ENCODE measurements around the gene GLYR1.

The GLYR1 gene

DNA sequence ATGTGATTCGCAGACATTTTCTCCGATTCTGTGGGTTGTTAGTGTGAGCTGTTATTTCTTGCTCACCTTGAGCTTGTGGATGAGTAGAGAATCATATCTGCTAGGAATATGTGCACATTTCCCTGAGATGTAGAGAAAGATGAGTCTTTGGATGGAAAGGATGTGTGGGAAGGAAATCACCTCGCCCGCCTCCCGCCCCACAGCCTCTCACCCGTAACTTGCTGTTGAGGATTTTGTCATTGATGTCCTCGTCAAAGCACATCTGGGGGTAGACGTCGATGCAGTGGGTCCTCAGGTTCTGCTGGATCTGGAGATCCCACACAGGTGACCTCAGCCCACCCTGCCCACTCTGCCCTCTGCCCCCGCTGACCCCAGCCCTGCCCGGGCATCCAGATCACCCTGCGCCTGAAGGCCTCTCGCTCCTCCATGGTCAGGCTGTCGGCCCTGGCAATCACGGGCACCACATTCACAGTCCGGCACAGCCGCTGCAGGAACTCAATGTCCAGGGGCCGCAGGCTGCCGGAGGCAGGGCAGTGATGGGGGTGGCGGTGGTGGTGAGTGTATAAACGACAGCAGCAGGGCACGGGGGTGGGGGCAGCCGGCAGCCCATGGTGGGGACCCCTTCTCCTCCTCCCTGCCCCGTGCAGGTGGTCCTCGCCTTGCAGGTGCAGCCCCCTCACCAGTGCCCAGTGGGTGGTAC is 63.7 kb downstream of the GLYR1 start:
- ChIA-PET POLR2A (no interaction called here), CTCF (interaction anchor here (0.9 kb wide), 1 partner anchor 165 kb away, joined by 3 read pairs; no protein-coding TSS in a partner anchor)
- TF ChIP-seq CTBP1 (IDR thresholded peaks at IDR 0.05; ENCODE audit: borderline replicate concordance): no peak
- no peak for DNase-seq (ENCODE audit: extremely low spot score)

DNA sequence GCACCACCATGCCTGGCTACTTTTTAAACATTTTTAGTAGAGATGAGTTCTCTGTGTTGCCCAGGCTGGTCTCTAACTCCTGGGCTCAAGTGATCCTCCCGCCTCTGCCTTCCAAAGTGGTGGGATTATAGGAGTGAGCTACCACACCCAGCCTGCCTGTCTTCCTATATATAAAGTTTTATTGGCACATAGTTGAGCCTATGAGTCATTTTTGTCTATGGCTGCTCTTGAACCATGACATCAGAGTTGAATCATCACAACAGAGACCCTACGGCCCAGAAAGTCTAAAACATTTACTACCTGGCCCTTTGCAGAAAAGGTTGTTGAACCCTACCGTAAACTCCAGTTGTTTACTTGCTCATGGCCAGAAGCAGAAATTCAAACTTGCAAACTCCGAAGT is 66.9 kb downstream of the GLYR1 start:
- no peak for TF ChIP-seq SUZ12 (IDR thresholded peaks at IDR 0.05)
- TF ChIP-seq, protein P1, sequence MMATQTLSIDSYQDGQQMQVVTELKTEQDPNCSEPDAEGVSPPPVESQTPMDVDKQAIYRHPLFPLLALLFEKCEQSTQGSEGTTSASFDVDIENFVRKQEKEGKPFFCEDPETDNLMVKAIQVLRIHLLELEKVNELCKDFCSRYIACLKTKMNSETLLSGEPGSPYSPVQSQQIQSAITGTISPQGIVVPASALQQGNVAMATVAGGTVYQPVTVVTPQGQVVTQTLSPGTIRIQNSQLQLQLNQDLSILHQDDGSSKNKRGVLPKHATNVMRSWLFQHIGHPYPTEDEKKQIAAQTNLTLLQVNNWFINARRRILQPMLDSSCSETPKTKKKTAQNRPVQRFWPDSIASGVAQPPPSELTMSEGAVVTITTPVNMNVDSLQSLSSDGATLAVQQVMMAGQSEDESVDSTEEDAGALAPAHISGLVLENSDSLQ (IDR thresholded peaks at IDR 0.05): peak; percentile 15; the same call in 1 of the 2 replicates
- ChIA-PET CTCF (interaction anchor here (0.7 kb wide), 1 partner anchor 143 kb away, joined by 3 read pairs; no protein-coding TSS in a partner anchor), POLR2A (interaction anchor here (1.4 to 2.5 kb wide), 2 partner anchors 12 to 22 kb away, joined by 3 to 12 read pairs; partner anchors contain the start of gene ROGDI)
- no peak for DNase-seq (ENCODE audit: extremely low spot score)

DNA sequence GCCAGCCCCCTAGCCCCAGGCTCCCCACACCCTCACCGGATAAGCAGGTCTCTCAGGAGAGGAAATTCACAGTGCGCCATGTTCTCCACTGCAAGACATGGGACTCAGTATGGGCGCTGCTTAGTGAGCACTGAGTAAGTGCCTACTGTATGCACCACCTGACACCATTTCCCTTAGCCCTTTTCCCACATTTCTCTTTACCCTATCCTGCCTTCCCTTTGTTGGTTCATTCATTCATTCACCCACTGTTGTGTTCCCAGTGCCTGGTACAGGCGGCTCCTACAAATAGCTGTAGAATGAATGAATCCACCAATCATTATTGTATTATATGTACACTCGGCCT is 69.1 kb downstream of the GLYR1 start:
- TF ChIP-seq ELF4 (IDR thresholded peaks at IDR 0.05) (no peak), BHLHE40 (IDR thresholded peaks at IDR 0.05; ENCODE audit: borderline replicate concordance) (no peak), L3MBTL2 (conservative IDR thresholded peaks at IDR 0.05) (no peak), CTBP1 (IDR thresholded peaks at IDR 0.05; ENCODE audit: borderline replicate concordance) (no peak), NFRKB (IDR thresholded peaks at IDR 0.05) (no peak), LEF1 (IDR thresholded peaks at IDR 0.05; ENCODE audit: borderline replicate concordance) (no peak), FOXA1 (IDR thresholded peaks at IDR 0.05) (no peak), SUZ12 (IDR thresholded peaks at IDR 0.05) (no peak), FOXM1 (IDR thresholded peaks at IDR 0.05; ENCODE audit: borderline replicate concordance) (no peak), ARNT (IDR thresholded peaks at IDR 0.05) (no peak), SP1 (IDR thresholded peaks at IDR 0.05) (no peak), HDGF (IDR thresholded peaks at IDR 0.05; ENCODE audit: borderline replicate concordance) (no peak), FOXK2 (IDR thresholded peaks at IDR 0.05) (no peak), TARDBP (IDR thresholded peaks at IDR 0.05) (no peak), ZNF384 (IDR thresholded peaks at IDR 0.05) (no peak)
- TF ChIP-seq, protein P1 (IDR thresholded peaks at IDR 0.05): no peak
- CTCF ChIA-PET: no interaction called here
- POLR2A ChIA-PET: no interaction called here
- DNase-seq (ENCODE audit: extremely low spot score): no peak

DNA sequence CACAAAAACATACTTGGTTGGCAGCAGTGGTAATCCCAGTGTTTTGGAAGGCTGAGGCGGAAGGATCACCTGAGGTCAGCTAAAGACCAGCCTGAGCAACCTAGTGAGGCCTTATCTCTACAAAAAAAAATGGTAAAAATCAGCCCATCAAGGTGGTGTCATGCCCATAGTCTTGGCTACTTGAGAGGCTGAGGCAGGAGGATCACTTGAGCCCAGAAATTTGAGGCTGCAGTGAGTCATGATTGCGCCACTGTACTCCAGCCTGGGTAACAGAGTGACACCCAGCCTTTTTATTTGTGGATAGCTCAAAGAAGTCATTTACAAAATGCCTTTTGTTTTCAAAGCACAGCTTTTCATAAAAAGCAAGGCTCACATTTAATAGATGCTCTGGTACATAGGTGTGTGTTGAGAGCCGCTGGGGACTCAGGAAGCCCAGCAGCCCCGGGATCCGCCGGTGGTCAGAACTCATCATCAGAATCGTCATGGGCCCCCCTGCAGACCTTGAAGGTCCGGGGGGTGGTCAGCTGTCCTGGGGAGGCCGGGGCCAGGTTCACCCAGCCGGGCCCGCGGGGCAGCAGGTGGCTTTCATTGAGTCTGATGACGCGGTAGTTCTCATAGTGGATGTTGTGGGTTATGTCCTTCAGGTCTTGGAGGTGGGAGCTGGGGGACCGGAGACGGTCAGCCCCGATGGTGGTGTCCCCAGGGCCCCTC is 69.6 kb downstream of the GLYR1 start:
- ChIA-PET POLR2A (no interaction called here), CTCF (interaction anchor here (0.6 kb wide), 1 partner anchor 14 kb away, joined by 7 read pairs; no protein-coding TSS in a partner anchor)
- no peak for DNase-seq (ENCODE audit: extremely low spot score)
- TF ChIP-seq TARDBP (IDR thresholded peaks at IDR 0.05) (no peak), FOXM1 (IDR thresholded peaks at IDR 0.05; ENCODE audit: borderline replicate concordance) (no peak), L3MBTL2 (conservative IDR thresholded peaks at IDR 0.05) (no peak), SP1 (IDR thresholded peaks at IDR 0.05) (no peak)

DNA sequence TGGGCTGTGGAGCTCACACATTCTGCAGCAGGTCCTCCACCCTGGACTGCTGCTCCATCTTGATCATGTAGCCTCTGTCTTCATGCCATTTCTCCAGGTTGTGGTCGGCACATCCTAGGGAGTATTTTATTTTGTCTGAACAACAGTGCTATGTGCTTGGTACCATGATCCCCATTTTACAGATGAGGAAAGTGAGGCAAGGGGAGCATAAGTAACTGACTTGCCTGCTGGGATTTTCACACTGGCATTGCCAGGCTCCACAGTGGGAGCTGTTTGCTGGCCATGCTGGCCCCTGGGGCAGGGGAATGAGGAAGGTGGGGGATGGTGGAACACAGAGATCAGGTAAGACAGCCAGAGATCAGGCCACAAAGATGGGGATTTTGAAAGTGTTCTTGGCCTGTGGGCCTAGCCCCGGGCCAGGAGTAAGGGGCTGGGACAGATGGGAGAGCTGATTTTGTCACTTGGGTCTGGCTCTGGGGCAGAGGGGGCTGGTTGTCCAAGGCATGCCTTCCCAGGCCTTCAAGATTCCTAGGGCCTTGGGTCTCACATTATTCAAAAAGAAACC is 70.9 kb downstream of the GLYR1 start:
- ChIA-PET CTCF (no interaction called here), POLR2A (no interaction called here)
- DNase-seq (ENCODE audit: extremely low spot score): no peak
- no peak for TF ChIP-seq ARNT (IDR thresholded peaks at IDR 0.05)
- no peak for TF ChIP-seq FOXA1 (IDR thresholded peaks at IDR 0.05)
- TF ChIP-seq SUZ12 (IDR thresholded peaks at IDR 0.05): no peak
- TF ChIP-seq LEF1 (IDR thresholded peaks at IDR 0.05; ENCODE audit: borderline replicate concordance): no peak
- TF ChIP-seq BHLHE40 (IDR thresholded peaks at IDR 0.05; ENCODE audit: borderline replicate concordance): no peak
- no peak for TF ChIP-seq FOXK2 (IDR thresholded peaks at IDR 0.05)
- no peak for TF ChIP-seq TARDBP (IDR thresholded peaks at IDR 0.05)
- no peak for TF ChIP-seq ELF4 (IDR thresholded peaks at IDR 0.05)
- no peak for TF ChIP-seq CTBP1 (IDR thresholded peaks at IDR 0.05; ENCODE audit: borderline replicate concordance)
- TF ChIP-seq, protein P1 (IDR thresholded peaks at IDR 0.05): no peak
- TF ChIP-seq NFRKB (IDR thresholded peaks at IDR 0.05): no peak
- TF ChIP-seq HDGF (IDR thresholded peaks at IDR 0.05; ENCODE audit: borderline replicate concordance): no peak
- TF ChIP-seq ZNF384 (IDR thresholded peaks at IDR 0.05): no peak
- no peak for TF ChIP-seq L3MBTL2 (conservative IDR thresholded peaks at IDR 0.05)
- TF ChIP-seq FOXM1 (IDR thresholded peaks at IDR 0.05; ENCODE audit: borderline replicate concordance): no peak
- TF ChIP-seq SP1 (IDR thresholded peaks at IDR 0.05): no peak

DNA sequence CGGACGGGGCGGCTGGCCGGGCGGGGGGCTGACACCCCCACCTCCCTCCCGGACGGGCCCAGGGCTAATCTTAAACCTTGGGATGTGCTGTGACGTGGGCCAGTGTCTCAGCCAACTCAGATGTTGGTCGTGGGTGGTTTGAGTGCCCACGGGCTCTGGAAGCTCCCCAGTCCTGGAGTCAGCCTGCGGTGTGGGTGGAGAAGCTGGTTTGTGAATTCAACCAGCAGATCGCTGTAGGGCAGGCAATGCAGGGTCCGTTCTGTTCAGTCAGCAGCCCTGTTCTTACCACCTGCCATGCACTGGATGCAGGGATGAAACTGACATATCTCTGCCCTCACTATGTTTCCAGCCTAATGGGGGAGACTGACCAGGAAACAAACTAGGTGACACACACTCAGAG is 72.1 kb downstream of the GLYR1 start:
- ChIA-PET POLR2A (no interaction called here), CTCF (no interaction called here)
- TF ChIP-seq CTBP1 (IDR thresholded peaks at IDR 0.05; ENCODE audit: borderline replicate concordance): no peak
- no peak for DNase-seq (ENCODE audit: extremely low spot score)

Measured in HEK293T (cell line).